SK-N-SH treated with all-trans-retinoic acid at 6 μM for 48 hours (cell line): Measurements from ENCODE around the gene FBL.

Experiments
- ATAC-seq: fragments of 200-7000 bp; cut with Tn5 transposase; 3 replicates; pipeline ENCODE4 v1.9.1; 2020; ENCODE audit warnings: mild to moderate bottlenecking, moderate library complexity
- ARNTL ChIP-seq: fragments of 450-650 bp; formaldehyde crosslinking; IDR thresholded peaks from 2 replicates; pipeline ENCODE4 v1.5.0; 2020; ENCODE audit warnings: low read depth, mild to moderate bottlenecking, moderate library complexity, borderline replicate concordance
- CSDC2 ChIP-seq: fragments of 250-450 bp; sonication (Bioruptor Pico); IDR thresholded peaks from 2 replicates; pipeline ENCODE4 v1.5.0; 2020; ENCODE audit warnings: mild to moderate bottlenecking, moderate library complexity
- ESRRG ChIP-seq: fragments of 250-450 bp; sonication (Bioruptor Pico); IDR thresholded peaks from 2 replicates; pipeline ENCODE4 v1.6.1; 2021; ENCODE audit warnings: mild to moderate bottlenecking
- GLIS3 ChIP-seq: fragments of 250-450 bp; sonication (Bioruptor Pico); IDR thresholded peaks from 2 replicates; pipeline ENCODE4 v1.5.0; 2020; ENCODE audit warnings: mild to moderate bottlenecking, moderate library complexity
- ISL1 ChIP-seq: fragments of 250-450 bp; sonication (Bioruptor Pico); IDR thresholded peaks from 2 replicates; pipeline ENCODE4 v2.1.2; 2022; ENCODE audit warnings: mild to moderate bottlenecking, moderate library complexity
- OSR1 ChIP-seq: fragments of 250-450 bp; sonication (Bioruptor Pico); IDR thresholded peaks from 2 replicates; pipeline ENCODE4 v1.8.0; 2022; ENCODE audit warnings: moderate library complexity, mild to moderate bottlenecking, inconsistent platforms
- POU6F1 ChIP-seq: fragments of 250-450 bp; sonication (Bioruptor Pico); IDR thresholded peaks from 2 replicates; pipeline ENCODE4 v1.8.0; 2021; ENCODE audit warnings: low read depth, mild to moderate bottlenecking, moderate library complexity, borderline replicate concordance
- PPARA ChIP-seq: fragments of 250-450 bp; sonication (Bioruptor Pico); IDR thresholded peaks from 2 replicates; pipeline ENCODE4 v1.5.0; 2020; ENCODE audit warnings: mild to moderate bottlenecking, borderline replicate concordance
- RARB ChIP-seq: fragments of 250-450 bp; sonication (Bioruptor Pico); IDR thresholded peaks from 2 replicates; pipeline ENCODE4 v1.8.0; 2021; ENCODE audit warnings: mild to moderate bottlenecking, moderate library complexity
- SNAI2 ChIP-seq: fragments of 250-450 bp; sonication (Bioruptor Pico); IDR thresholded peaks from 2 replicates; pipeline ENCODE4 v1.5.0; 2020; ENCODE audit warnings: mild to moderate bottlenecking, moderate library complexity
- TCF4 ChIP-seq: fragments of 250-450 bp; sonication (Bioruptor Pico); IDR thresholded peaks from 2 replicates; pipeline ENCODE4 v1.8.0; 2021; ENCODE audit warnings: mild to moderate bottlenecking, moderate library complexity, borderline replicate concordance
- TOX ChIP-seq: fragments of 250-450 bp; sonication (Bioruptor Pico); IDR thresholded peaks from 2 replicates; pipeline ENCODE4 v1.8.0; 2021; ENCODE audit warnings: mild to moderate bottlenecking, moderate library complexity, borderline replicate concordance
- TSHZ2 ChIP-seq: fragments of 250-450 bp; sonication (Bioruptor Pico); IDR thresholded peaks from 2 replicates; pipeline ENCODE4 v1.5.0; 2020; ENCODE audit warnings: mild to moderate bottlenecking, moderate library complexity
- ZC3H10 ChIP-seq: fragments of 250-450 bp; sonication (Bioruptor Pico); IDR thresholded peaks from 2 replicates; pipeline ENCODE4 v1.5.1; 2021; ENCODE audit warnings: mild to moderate bottlenecking, moderate library complexity
- ZFP3 ChIP-seq: fragments of 250-450 bp; sonication (Bioruptor Pico); IDR thresholded peaks from 2 replicates; pipeline ENCODE4 v1.5.0; 2020; ENCODE audit warnings: mild to moderate bottlenecking, moderate library complexity
- ZFP30 ChIP-seq: fragments of 450-650 bp; formaldehyde crosslinking; IDR thresholded peaks from 2 replicates; pipeline ENCODE4 v1.5.0; 2022; ENCODE audit warnings: mild to moderate bottlenecking, moderate library complexity
- ZNF565 ChIP-seq: fragments of 450-650 bp; formaldehyde crosslinking; conservative IDR thresholded peaks from 2 replicates; pipeline ENCODE4 v1.5.0; 2020; ENCODE audit warnings: low read depth, mild to moderate bottlenecking, moderate library complexity
- ZNF70 ChIP-seq: fragments of 450-650 bp; formaldehyde crosslinking; IDR thresholded peaks from 2 replicates; pipeline ENCODE4 v1.5.0; 2020; ENCODE audit warnings: mild to moderate bottlenecking, moderate library complexity
- ZNF8 ChIP-seq: fragments of 450-650 bp; formaldehyde crosslinking; IDR thresholded peaks from 2 replicates; pipeline ENCODE4 v1.5.0; 2020; ENCODE audit warnings: mild to moderate bottlenecking, moderate library complexity
- TF ChIP-seq, protein P1 (sequence below): fragments of 250-450 bp; sonication (Bioruptor Pico); IDR thresholded peaks from 2 replicates; pipeline ENCODE4 v1.8.0; 2020; ENCODE audit warnings: mild to moderate bottlenecking, moderate library complexity, borderline replicate concordance
- TF ChIP-seq, protein P2 (sequence below): fragments of 250-450 bp; sonication (Bioruptor Pico); IDR thresholded peaks from 2 replicates; pipeline ENCODE4 v1.5.1; 2020; ENCODE audit warnings: low read depth, mild to moderate bottlenecking, moderate library complexity

The FBL gene

GRCh38 chr19:39865186-39865585 is 19.0 kb upstream of the FBL start:
- ATAC-seq = no peak
- TF ChIP-seq ZNF565 (CRISPR knock-in tag) (no peak), PPARA (no peak), GLIS3 (CRISPR knock-in tag) (no peak), OSR1 (CRISPR knock-in tag) (no peak), ZFP3 (no peak), SNAI2 (CRISPR knock-in tag) (no peak), ISL1 (no peak), ESRRG (CRISPR knock-in tag) (no peak), ZNF8 (CRISPR knock-in tag) (no peak)
- TF ChIP-seq, protein P1, sequence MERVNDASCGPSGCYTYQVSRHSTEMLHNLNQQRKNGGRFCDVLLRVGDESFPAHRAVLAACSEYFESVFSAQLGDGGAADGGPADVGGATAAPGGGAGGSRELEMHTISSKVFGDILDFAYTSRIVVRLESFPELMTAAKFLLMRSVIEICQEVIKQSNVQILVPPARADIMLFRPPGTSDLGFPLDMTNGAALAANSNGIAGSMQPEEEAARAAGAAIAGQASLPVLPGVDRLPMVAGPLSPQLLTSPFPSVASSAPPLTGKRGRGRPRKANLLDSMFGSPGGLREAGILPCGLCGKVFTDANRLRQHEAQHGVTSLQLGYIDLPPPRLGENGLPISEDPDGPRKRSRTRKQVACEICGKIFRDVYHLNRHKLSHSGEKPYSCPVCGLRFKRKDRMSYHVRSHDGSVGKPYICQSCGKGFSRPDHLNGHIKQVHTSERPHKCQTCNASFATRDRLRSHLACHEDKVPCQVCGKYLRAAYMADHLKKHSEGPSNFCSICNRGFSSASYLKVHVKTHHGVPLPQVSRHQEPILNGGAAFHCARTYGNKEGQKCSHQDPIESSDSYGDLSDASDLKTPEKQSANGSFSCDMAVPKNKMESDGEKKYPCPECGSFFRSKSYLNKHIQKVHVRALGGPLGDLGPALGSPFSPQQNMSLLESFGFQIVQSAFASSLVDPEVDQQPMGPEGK = no peak

GRCh38 chr19:39864118-39864517 is 17.9 kb upstream of the FBL start:
- TF ChIP-seq RARB (CRISPR knock-in tag) (no peak), CSDC2 (CRISPR knock-in tag) (no peak), ARNTL (CRISPR knock-in tag) (no peak), TSHZ2 (CRISPR knock-in tag) (no peak), PPARA (no peak), TOX (no peak), GLIS3 (CRISPR knock-in tag) (no peak), TCF4 (CRISPR knock-in tag) (no peak), ESRRG (CRISPR knock-in tag) (no peak)
- TF ChIP-seq, all 23 proteins: peak for 0
- no peak for ATAC-seq

DNA sequence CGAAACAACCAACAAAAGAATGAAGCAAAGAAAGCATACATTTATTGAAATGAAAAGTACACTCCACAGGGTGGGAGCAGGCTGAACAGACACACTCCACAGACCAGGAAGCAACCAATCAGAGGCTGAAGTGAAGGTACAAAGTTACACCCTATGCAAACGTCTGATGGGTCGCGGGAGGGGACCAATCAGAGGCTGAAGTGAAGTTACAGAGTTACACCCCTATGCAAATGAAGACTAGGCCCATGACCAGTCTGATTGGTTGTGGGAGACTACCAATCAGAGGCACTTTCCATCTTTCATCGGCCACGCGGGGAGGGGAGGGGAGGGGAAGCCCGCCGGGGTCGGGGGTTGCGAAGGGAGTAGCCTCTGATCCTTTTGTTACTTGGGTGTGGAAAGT is 12.4 kb upstream of the FBL start:
- no peak for TF ChIP-seq ZC3H10
- TF ChIP-seq ZFP3 = no peak
- no peak for TF ChIP-seq ZNF8 (CRISPR knock-in tag)
- TF ChIP-seq TSHZ2 (CRISPR knock-in tag) = no peak
- no peak for TF ChIP-seq TCF4 (CRISPR knock-in tag)
- no peak for TF ChIP-seq ZNF70 (CRISPR knock-in tag)
- TF ChIP-seq ESRRG (CRISPR knock-in tag) = no peak
- TF ChIP-seq POU6F1 (CRISPR knock-in tag) = no peak
- TF ChIP-seq OSR1 (CRISPR knock-in tag) = no peak
- no peak for TF ChIP-seq ZFP30 (CRISPR knock-in tag)
- TF ChIP-seq, protein P2, sequence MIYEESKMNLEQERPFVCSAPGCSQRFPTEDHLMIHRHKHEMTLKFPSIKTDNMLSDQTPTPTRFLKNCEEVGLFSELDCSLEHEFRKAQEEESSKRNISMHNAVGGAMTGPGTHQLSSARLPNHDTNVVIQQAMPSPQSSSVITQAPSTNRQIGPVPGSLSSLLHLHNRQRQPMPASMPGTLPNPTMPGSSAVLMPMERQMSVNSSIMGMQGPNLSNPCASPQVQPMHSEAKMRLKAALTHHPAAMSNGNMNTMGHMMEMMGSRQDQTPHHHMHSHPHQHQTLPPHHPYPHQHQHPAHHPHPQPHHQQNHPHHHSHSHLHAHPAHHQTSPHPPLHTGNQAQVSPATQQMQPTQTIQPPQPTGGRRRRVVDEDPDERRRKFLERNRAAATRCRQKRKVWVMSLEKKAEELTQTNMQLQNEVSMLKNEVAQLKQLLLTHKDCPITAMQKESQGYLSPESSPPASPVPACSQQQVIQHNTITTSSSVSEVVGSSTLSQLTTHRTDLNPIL = no peak
- TF ChIP-seq ZNF565 (CRISPR knock-in tag) = no peak
- TF ChIP-seq CSDC2 (CRISPR knock-in tag) = no peak
- no peak for TF ChIP-seq GLIS3 (CRISPR knock-in tag)
- TF ChIP-seq PPARA = no peak
- no peak for TF ChIP-seq RARB (CRISPR knock-in tag)
- TF ChIP-seq ISL1 = no peak
- TF ChIP-seq, all 23 proteins: peak for 0
- no peak for ATAC-seq
